NCI-H748 (cell line): ENCODE data around the gene HOTAIR.
A peak's percentile ranks its signal among the peaks of the same experiment; 100 is the strongest.

ENCODE experiments used
- DNase-seq: peaks from one replicate; lab custom pipeline; 2025; ENCODE audit not compliant: unreplicated experiment; lab: John Stamatoyannopoulos, UW

The HOTAIR gene

GRCh38 chr12:54011665-54012532 lies 37.1 kb upstream of the HOTAIR start:
- no peak for DNase-seq

DNA sequence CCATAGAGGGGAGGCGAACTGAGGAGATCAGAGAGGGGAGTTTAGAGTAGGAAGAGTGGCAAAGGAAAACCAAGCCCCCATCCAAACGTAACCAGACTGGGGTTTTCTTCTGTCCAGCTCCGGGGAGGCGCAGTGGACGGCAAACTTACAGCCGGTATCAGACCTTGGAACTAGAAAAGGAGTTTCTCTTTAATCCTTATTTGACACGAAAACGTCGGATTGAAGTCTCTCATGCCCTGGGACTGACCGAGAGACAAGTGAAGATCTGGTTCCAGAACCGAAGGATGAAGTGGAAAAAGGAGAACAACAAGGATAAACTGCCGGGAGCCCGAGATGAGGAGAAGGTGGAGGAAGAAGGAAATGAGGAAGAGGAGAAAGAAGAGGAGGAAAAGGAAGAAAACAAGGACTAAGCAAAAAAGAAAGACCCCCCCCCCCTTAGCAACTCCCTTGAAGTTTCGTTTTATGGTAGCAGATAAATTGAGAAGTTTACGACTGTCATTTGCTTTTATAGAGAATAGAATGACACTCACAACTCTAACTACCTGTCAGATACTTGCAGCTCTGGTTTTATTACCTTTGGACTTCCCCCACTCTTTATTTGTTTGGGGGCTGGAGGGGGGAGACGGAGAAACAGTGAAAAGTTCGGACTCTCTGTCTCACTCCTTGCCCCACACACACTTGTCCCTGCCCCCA lies 36.4 kb upstream of the HOTAIR start:
- DNase-seq: no peak

- no peak for DNase-seq
Measured at GRCh38 chr12:54010053-54010971, 35.6 kb upstream of the HOTAIR start.

DNA sequence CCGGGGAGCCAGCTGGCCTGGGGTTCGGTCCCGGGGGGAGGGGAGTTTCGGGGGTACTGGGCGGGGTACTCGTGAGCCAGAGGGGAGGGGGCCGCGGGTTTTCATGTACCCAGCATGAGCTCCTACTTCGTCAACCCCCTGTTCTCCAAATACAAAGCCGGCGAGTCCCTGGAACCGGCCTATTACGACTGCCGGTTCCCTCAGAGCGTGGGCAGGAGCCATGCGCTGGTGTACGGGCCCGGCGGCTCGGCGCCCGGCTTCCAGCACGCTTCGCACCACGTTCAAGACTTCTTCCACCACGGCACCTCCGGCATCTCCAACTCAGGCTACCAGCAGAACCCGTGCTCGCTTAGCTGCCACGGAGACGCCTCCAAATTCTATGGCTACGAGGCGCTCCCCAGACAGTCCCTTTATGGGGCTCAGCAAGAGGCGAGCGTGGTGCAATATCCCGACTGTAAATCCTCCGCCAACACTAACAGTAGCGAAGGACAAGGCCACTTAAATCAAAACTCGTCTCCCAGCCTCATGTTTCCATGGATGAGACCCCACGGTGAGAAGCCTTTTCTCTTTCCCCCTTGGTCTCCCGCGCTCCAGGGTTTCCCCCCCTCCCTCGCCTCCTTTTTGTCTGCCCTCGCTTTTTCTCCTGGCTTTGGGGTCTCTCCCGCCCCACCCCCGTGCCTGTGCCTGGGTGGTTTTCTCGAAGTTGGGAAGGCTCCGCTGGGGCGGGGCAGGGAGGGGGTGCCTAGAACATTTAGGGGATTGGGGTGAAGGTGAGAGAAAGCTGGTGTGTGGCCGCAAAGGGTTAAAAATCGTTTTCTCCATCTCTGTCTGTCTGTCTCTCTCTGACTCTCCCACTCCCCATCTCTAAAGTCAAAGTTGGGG lies 34.7 kb upstream of the HOTAIR start:
- peak; percentile 56 for DNase-seq

- DNase-seq: no peak
Measured at GRCh38 chr12:54008260-54008552, 33.5 kb upstream of the HOTAIR start.

DNA sequence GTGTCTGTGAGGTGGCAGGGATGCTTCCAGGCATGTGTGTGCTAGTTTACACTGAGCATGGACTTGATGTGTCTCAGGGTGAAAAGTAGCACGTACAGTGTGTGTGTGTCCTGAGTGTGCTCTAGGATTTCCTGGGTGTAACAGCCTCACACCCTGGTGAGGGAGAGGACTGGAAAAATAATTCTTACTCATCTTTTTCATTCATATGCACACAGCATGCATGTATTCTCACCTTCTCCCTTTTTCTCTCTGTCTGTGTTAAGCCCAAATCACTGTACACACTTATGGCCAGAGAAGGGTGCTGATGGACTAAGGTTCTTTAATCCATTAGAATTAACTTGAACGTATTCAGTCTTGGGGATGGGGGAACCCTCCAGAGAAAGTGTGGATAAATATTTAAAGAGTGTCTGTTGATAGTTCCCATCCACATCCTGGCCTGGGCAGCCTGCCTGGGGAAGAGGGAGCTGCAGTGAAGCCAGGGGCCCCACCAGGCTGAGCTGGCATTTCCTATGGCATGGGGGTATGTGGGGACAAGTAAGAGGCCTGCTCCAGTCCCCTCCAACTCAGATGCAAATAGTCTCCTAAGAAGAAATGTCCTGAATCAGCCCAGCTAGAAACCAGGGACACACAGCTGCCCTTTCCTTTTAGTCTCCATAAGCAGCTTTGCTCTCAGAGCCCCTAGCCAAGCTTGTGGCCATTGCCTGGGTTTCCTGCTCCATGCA lies 32.9 kb upstream of the HOTAIR start:
- no peak for DNase-seq

DNA sequence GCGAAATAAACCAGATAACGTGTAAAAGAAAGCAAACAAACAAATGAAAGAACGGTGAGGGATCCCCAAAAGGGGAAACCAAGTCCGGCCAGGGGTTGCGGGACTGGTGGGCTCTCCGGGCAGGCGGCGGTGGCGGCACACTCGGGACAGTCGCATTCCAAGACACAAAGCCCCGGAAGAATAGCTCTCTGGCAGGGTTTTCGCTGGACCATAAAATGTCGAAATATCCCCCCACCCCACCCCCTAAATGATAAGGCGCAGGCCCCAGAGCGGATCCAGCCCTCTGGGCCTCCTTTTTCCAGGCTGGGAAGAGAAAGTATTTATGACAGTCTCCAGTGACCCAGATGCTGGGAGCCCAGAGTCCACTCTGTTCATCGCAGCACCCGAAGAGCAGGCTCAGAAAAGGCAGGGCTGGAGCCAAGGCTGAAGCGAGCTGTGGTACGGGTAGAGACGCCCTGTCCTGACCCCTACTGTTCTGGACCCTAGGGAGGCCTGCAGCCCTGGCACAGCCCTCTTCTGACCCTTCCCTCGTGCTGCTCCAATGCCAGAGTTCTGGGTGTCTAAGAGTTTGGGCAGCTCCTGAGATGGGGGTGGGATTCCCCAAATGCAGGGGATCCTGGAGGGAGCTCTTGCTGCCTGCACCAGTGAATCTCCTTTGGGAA lies 31.9 kb upstream of the HOTAIR start:
- DNase-seq: no peak

DNA sequence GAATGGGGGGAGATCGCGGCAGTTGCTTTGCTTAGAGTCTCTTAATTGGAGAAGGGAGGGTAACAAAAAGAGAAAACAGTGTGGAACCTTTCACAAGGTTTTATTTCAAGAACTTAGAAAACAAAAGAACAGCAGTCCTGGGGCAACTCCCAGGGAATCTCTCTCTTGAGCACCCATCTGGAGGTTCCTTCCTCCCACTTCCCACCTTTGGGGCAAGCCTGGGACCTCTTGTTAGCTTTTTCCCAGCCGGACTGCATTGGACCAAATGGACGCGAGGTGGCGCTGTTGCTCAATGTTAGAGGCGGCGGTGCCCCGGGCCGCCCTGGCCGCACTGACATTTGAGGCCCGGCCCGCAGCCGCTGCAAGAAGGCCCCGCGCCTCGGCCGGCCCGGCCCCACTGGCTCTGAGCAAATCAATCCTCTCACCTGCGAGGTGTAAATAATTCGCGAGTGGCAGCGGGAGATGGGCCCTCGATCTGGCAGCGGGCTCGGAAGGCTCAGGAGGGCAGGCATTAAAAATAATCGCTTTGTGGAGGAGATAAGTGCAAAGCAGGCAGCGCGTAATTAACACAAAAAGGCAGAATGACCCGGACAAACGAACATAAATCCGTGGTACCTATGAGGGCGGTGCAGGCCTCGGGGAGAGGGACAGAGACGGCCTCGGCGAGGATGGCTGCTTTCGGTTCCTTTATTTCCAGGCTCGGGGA lies 31.3 kb upstream of the HOTAIR start:
- peak; percentile 78 for DNase-seq

DNA sequence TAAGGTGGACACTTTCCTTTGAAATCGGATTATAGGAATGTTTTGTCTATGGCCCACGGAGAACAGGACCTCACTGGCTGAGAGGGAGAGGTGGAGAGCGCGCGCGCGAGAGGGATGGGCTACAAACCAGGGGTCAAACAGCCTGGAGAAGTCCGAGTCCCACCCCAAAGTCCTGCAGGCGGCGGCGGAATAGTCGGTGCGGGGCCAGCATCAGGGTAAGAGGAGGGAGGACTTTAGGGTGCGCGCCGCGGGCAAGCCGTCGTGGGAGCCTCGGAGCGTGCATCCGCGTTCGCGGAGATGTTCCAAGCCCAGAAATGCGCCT lies 30.7 kb upstream of the HOTAIR start:
- DNase-seq: peak; percentile 37

GRCh38 chr12:54004841-54005530 lies 30.2 kb upstream of the HOTAIR start:
- no peak for DNase-seq

DNA sequence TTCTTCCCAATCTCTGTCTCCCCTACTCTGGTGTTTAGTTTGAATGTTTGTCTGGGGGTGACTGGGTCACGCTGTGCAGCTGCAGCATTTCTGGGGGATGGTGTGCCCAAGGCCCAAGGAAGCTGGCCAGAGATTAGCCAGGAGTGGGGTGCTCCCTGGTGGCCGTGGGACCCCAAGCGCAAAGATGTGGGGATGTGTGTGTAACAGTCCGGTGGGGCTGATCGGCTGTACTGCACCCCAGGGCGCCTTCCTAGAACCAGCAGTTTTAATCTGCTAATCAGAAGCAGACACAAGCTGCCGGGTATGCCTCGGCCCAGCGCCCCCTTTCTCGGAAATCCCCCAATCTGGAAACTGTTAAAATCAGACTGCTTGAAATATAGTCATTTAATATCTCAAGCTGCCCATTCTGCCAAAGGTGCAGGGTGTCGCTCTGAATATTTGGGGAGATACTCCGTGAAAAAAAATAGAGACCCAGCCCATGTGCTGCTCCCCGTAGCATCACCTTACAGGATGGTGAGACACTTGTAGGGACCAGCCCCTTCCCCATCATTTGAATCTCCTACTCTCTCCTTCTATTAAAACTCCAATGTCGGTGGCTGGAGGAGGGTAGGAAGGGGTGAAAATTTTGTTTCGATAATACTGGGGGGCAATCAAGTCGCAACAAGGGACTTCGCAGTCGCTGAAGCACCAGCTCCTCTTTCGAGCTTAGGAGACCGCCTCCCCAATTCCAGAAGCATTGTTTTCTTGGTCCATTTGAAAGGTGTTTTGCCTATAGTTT lies 29.5 kb upstream of the HOTAIR start:
- DNase-seq: no peak

GRCh38 chr12:54003625-54004024 lies 28.9 kb upstream of the HOTAIR start:
- DNase-seq: no peak

DNA sequence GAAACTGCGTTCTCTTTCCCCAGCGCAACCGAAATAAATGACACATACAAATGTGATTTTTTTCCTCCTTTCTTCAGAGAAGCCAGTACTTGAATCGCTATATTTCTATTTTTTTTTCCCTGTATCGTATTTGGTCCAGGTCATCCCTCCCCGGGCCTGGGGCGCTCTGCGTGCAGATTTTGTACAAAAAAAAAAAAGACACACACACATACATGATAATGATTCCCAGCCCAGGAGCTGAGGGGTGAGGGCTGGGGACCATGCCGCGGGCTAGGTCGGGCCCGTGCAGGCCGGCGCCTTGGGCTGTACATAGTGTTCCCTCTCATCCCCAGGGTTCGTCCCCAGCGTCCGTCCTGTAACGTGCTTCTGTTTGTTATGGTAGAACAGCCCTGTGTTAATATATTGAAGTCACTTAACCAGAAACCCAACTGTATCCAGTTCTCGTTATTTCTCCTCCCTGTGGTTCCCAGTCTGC lies 28.2 kb upstream of the HOTAIR start:
- DNase-seq: no peak

- no peak for DNase-seq
Measured at GRCh38 chr12:54002278-54002914, 27.6 kb upstream of the HOTAIR start.

DNA sequence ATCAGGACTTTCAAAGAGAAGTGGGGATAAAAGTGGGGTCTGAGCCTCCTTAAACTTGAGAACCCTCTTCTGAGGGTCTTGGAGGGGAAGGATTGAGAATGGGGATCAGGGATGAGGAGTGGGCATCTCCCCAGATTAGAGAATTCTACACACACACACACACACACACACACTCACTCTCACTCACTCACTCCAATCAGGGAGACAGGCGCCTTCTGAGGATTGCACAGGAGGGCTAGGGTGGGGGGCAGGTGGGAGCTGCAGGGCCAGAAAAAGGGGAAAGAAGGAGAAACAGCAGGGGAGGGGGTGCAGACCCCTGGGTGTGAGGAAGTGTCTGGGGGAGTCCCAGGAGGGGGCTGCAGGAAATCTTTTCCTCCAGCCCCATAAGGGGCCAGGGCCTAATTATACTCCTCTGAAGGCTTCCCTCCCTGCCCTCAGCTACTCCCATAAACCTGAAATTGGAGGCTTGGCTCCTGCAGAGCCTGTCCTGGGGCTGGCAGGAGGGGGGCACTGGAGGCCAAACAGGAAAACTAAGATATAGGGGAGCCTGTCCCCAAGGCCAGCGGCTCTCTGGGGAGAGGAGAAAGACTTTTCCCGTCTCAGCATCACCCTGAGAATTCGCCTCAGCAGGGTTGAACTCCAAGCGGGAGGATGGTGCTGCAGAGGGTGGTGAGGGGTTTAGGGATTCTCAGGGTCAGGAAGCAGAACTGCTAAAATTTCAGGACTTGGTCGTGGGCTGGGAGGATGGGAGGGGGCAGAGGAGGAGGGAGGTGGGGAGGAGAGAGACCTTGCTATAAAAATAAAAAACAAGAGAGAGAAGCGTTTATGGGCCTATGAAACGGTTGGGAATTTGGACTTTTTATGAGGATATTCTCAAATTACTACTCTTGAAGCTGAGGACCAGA lies 26.8 kb upstream of the HOTAIR start:
- no peak for DNase-seq
